ENCODE results near the gene NAA16.
"Not testable (repeated sequence)": the region's sequence is repeated elsewhere in the genome, so short reads cannot be mapped to it uniquely, and the experiment has no call there.

Gene NAA16

GRCh38 chr13:41352935-41353840, 42.1 kb downstream of the NAA16 start:
- TF ChIP-seq CTCF (IDR thresholded peaks at IDR 0.05; ENCODE audit: insufficient read depth, low read length, poor library complexity, severe bottlenecking): peak; percentile 73
- H3K27me3 ChIP-seq (replicated peaks; ENCODE audit: control insufficient read depth, insufficient read depth, low read length): no peaks in the 10 kb centered on the region
- peaks cover 1% of the 10 kb centered on the region for H3K36me3 ChIP-seq (ENCODE audit: control insufficient read depth, insufficient read depth, low read length)
- H3K4me3 ChIP-seq (replicated peaks; ENCODE audit: low read depth, low read length): no peak overlapping the region
- DNase-seq (ENCODE audit: extremely low read depth, insufficient read length): peak; percentile 25

- TF ChIP-seq CTCF (IDR thresholded peaks at IDR 0.05; ENCODE audit: insufficient read depth, low read length, poor library complexity, severe bottlenecking): no peak
- Histone ChIP-seq H3K36me3 (ENCODE audit: control insufficient read depth, insufficient read depth, low read length) (no peaks in the 10 kb centered on the region; the same call in 1 of the 2 replicates), H3K4me3 (replicated peaks; ENCODE audit: low read depth, low read length) (no peak overlapping the region), H3K27me3 (replicated peaks; ENCODE audit: control insufficient read depth, insufficient read depth, low read length) (no peaks in the 10 kb centered on the region)
- DNase-seq (ENCODE audit: extremely low read depth, insufficient read length): no peak
These were observed 43.3 kb downstream of the NAA16 start for GRCh38 chr13:41354416-41354815.

GRCh38 chr13:41356385-41356648, 45.2 kb downstream of the NAA16 start:
- H3K27me3 ChIP-seq (replicated peaks; ENCODE audit: control insufficient read depth, insufficient read depth, low read length); H3K4me3 ChIP-seq (replicated peaks; ENCODE audit: low read depth, low read length); DNase-seq (ENCODE audit: extremely low read depth, insufficient read length); H3K36me3 ChIP-seq (ENCODE audit: control insufficient read depth, insufficient read depth, low read length): not testable (repeated sequence)

- H3K27me3 ChIP-seq (replicated peaks; ENCODE audit: control insufficient read depth, insufficient read depth, low read length): no peaks in the 10 kb centered on the region
- TF ChIP-seq CTCF (IDR thresholded peaks at IDR 0.05; ENCODE audit: insufficient read depth, low read length, poor library complexity, severe bottlenecking): no peak
- no peak for DNase-seq (ENCODE audit: extremely low read depth, insufficient read length)
- H3K4me3 ChIP-seq (replicated peaks; ENCODE audit: low read depth, low read length): no peak overlapping the region
- H3K36me3 ChIP-seq (ENCODE audit: control insufficient read depth, insufficient read depth, low read length): peaks cover 2% of the 10 kb centered on the region
These were observed 45.7 kb downstream of the NAA16 start for GRCh38 chr13:41356786-41357185.

- no peak for DNase-seq (ENCODE audit: extremely low read depth, insufficient read length)
- TF ChIP-seq CTCF (IDR thresholded peaks at IDR 0.05; ENCODE audit: insufficient read depth, low read length, poor library complexity, severe bottlenecking): no peak
- Histone ChIP-seq H3K27me3 (replicated peaks; ENCODE audit: control insufficient read depth, insufficient read depth, low read length) (no peaks in the 10 kb centered on the region), H3K4me3 (replicated peaks; ENCODE audit: low read depth, low read length) (no peak overlapping the region), H3K36me3 (ENCODE audit: control insufficient read depth, insufficient read depth, low read length) (peaks cover 5% of the 10 kb centered on the region)
These were observed 50.4 kb downstream of the NAA16 start for GRCh38 chr13:41361491-41361890.

- DNase-seq (ENCODE audit: extremely low read depth, insufficient read length): no peak
- H3K36me3 ChIP-seq (ENCODE audit: control insufficient read depth, insufficient read depth, low read length): peaks cover 5% of the 10 kb centered on the region
These were observed 53.0 kb downstream of the NAA16 start for GRCh38 chr13:41364043-41364442.

More at GRCh38 chr13:41364043-41364442, 53.0 kb downstream of the NAA16 start:
- Histone ChIP-seq H3K27me3 (replicated peaks; ENCODE audit: control insufficient read depth, insufficient read depth, low read length) (no peaks in the 10 kb centered on the region), H3K4me3 (replicated peaks; ENCODE audit: low read depth, low read length) (no peak overlapping the region)
- no peak for TF ChIP-seq CTCF (IDR thresholded peaks at IDR 0.05; ENCODE audit: insufficient read depth, low read length, poor library complexity, severe bottlenecking)

Data from GM06990 (cell line).